Upper lobe of right lung (tissue), 1 donor: Measurements from ENCODE around the gene USP17L24. TPM values are rescaled to one million over a fixed set of nuclear protein-coding genes. Genes with fewer than 3 reads are reported as not detected.
"Not testable (repeated sequence)": the region's sequence is repeated elsewhere in the genome, so short reads cannot be mapped to it uniquely, and the experiment has no call there.

Experiments used
- ATAC-seq: fragments of 200-7000 bp; cut with Tn5 transposase; one replicate; pipeline ENCODE4 v1.9.1; 2020; ENCODE audit warnings: mild to moderate bottlenecking, moderate library complexity
- DNase-seq: peaks from one replicate; pipeline ENCODE4 v3.0.0-alpha.2; 2020
- H3K27ac ChIP-seq: fragments of 200-600 bp; one replicate; pipeline ENCODE4 v1.8.0; 2022
- H3K27me3 ChIP-seq: fragments of 200-600 bp; one replicate; pipeline ENCODE4 v1.8.0; 2022; ENCODE audit warnings: mild to moderate bottlenecking
- H3K36me3 ChIP-seq: fragments of 200-600 bp; one replicate; pipeline ENCODE4 v1.8.0; 2022
- H3K4me1 ChIP-seq: fragments of 200-600 bp; one replicate; pipeline ENCODE4 v1.8.0; 2022
- H3K4me3 ChIP-seq: fragments of 200-600 bp; one replicate; pipeline ENCODE4 v1.8.0; 2022; ENCODE audit warnings: mild to moderate bottlenecking
- H3K9me3 ChIP-seq: fragments of 200-600 bp; one replicate; pipeline ENCODE4 v1.8.0; 2022
- intact Hi-C: fragments of 100-400 bp; cut with DNase I; formaldehyde crosslinking; loops from one replicate; pipeline ENCODE4 v1.11.0; 2022
- long read RNA-seq: library from polyadenylated mRNA; unstranded; transcript quantifications from one replicate; pipeline ENCODE4 v2.0.0, GENCODE V29; 2021
- total RNA-seq: library from RNA; stranded (reverse); fragmentation: NEBNext Ultra II Directional; extraction: Animal tissue kit (Norgen Biotek cat#: 25700); gene quantifications from one replicate; pipeline ENCODE4 v1.2.1, GENCODE V29; 2021
- donor health status: DM: no; HTN: yes; CAD: no; lungs with severe emphysema.

Gene USP17L24, protein sequence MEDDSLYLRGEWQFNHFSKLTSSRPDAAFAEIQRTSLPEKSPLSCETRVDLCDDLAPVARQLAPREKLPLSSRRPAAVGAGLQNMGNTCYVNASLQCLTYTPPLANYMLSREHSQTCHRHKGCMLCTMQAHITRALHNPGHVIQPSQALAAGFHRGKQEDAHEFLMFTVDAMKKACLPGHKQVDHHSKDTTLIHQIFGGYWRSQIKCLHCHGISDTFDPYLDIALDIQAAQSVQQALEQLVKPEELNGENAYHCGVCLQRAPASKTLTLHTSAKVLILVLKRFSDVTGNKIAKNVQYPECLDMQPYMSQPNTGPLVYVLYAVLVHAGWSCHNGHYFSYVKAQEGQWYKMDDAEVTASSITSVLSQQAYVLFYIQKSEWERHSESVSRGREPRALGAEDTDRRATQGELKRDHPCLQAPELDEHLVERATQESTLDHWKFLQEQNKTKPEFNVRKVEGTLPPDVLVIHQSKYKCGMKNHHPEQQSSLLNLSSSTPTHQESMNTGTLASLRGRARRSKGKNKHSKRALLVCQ
- total RNA-seq = not detected
- long read RNA-seq = 0 reads

DNA sequence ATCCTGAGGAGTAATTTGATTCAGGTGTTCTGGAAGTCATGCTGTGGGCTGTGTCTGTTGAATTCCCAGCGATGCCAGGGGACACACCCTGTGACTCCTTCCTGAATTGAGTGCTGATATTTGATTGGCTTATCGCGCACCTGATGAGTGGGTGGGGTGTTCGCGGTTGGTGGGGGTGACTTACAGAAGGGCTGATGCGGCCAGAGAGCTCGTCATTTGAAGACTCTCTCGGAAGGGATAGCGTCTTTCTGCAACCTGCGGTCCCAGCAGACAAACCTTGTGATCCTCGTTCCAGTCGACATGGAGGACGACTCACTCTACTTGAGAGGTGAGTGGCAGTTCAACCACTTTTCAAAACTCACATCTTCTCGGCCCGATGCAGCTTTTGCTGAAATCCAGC lies at the start of gene USP17L24:
USP17L24 (plus strand) TSS at position 301 of the 400 bp plus-strand sequence; CDS start at position 301, 0 bp downstream.
- H3K27me3 ChIP-seq, H3K27ac ChIP-seq, H3K4me1 ChIP-seq, ATAC-seq, H3K4me3 ChIP-seq, H3K36me3 ChIP-seq, intact Hi-C loops, H3K9me3 ChIP-seq, DNase-seq: not testable (repeated sequence)

DNA sequence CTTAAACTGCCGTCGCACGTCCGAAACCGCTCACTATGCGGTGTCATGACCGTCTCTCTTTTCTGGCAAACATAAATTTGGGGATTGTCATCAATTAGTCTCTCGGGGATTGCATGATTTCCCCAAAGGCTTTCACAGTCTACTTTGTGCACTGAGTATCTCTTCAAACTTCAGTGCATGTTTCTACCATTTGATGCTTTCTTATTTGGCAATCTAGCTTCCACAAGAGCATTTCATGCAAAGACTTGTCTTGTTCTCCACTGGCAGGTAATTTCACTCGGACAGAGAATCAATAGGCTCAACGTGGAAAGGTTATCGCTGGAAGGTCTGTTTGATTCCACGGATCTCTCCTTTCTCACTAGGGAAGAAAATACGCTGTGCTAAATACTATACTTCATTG lies 774 bp upstream of the USP17L24 start:
- intact Hi-C loops, H3K27ac ChIP-seq, H3K27me3 ChIP-seq, H3K9me3 ChIP-seq, H3K4me3 ChIP-seq, H3K4me1 ChIP-seq, H3K36me3 ChIP-seq, ATAC-seq, DNase-seq: not testable (repeated sequence)

GRCh38 chr4:9329611-9330010 lies 4.6 kb downstream of the USP17L24 start, which contains the start of gene USP17L25:
TSS of gene USP17L25 (plus strand) at chr4:9329911. CDS start at chr4:9329911, 0 bp downstream.
- H3K27me3 ChIP-seq, H3K4me3 ChIP-seq, H3K27ac ChIP-seq, DNase-seq, H3K9me3 ChIP-seq, ATAC-seq, H3K4me1 ChIP-seq, H3K36me3 ChIP-seq, intact Hi-C loops: not testable (repeated sequence)

- intact Hi-C loops, ATAC-seq, H3K27me3 ChIP-seq, DNase-seq, H3K4me3 ChIP-seq, H3K27ac ChIP-seq, H3K36me3 ChIP-seq, H3K4me1 ChIP-seq, H3K9me3 ChIP-seq: not testable (repeated sequence)
These were observed 9.4 kb downstream of the USP17L24 start, which contains the start of gene USP17L26 for GRCh38 chr4:9334358-9334757. TSS of gene USP17L26 (plus strand) at chr4:9334658. CDS start at chr4:9334658, 0 bp downstream.

GRCh38 chr4:9339103-9339502 lies 14.1 kb downstream of the USP17L24 start, which contains the start of gene USP17L5:
TSS of gene USP17L5 (plus strand) at chr4:9339403. CDS start at chr4:9339403, 0 bp downstream.
- DNase-seq, H3K4me3 ChIP-seq, H3K27me3 ChIP-seq, ATAC-seq, H3K4me1 ChIP-seq, intact Hi-C loops, H3K36me3 ChIP-seq, H3K27ac ChIP-seq, H3K9me3 ChIP-seq: not testable (repeated sequence)

GRCh38 chr4:9343848-9344247 lies 18.9 kb downstream of the USP17L24 start, which contains the start of gene USP17L27:
TSS of gene USP17L27 (plus strand) at chr4:9344148. CDS start at chr4:9344148, 0 bp downstream.
- H3K4me1 ChIP-seq, H3K27ac ChIP-seq, intact Hi-C loops, H3K9me3 ChIP-seq, ATAC-seq, H3K36me3 ChIP-seq, H3K4me3 ChIP-seq, DNase-seq, H3K27me3 ChIP-seq: not testable (repeated sequence)

DNA sequence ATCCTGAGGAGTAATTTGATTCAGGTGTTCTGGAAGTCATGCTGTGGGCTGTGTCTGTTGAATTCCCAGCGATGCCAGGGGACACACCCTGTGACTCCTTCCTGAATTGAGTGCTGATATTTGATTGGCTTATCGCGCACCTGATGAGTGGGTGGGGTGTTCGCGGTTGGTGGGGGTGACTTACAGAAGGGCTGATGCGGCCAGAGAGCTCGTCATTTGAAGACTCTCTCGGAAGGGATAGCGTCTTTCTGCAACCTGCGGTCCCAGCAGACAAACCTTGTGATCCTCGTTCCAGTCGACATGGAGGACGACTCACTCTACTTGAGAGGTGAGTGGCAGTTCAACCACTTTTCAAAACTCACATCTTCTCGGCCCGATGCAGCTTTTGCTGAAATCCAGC lies 23.6 kb downstream of the USP17L24 start, which contains the start of gene USP17L28:
USP17L28 (plus strand) TSS at position 301 of the 400 bp plus-strand sequence; CDS start at position 301, 0 bp downstream.
- H3K4me3 ChIP-seq, H3K4me1 ChIP-seq, ATAC-seq, H3K9me3 ChIP-seq, H3K36me3 ChIP-seq, DNase-seq, H3K27ac ChIP-seq, intact Hi-C loops, H3K27me3 ChIP-seq: not testable (repeated sequence)

DNA sequence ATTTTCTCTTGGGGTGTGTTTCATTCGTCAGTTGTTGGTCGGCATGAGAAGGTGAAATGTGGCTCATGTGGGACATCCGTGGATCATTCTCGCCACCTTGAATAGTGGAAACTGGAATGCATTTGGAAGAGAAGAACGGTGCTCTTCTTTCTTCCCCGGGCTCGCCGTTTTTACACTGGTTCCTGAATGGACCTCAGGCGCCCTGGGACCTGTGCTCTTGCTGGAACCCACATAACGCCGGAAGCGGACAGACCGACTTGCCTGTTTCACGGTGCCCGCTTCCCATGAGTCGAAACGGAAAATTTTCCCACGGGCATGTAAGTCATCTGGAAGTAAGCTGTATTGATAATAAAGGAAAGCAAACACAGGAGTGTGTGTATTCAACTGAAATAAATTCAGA lies 25.9 kb downstream of the USP17L24 start:
- H3K27me3 ChIP-seq, H3K4me3 ChIP-seq, H3K27ac ChIP-seq, H3K36me3 ChIP-seq, H3K4me1 ChIP-seq, DNase-seq, H3K9me3 ChIP-seq, intact Hi-C loops, ATAC-seq: not testable (repeated sequence)

GRCh38 chr4:9353338-9353737 lies 28.4 kb downstream of the USP17L24 start, which contains the start of gene USP17L29:
TSS of gene USP17L29 (plus strand) at chr4:9353638. CDS start at chr4:9353638, 0 bp downstream.
- H3K36me3 ChIP-seq, DNase-seq, H3K4me1 ChIP-seq, ATAC-seq, H3K27ac ChIP-seq, H3K4me3 ChIP-seq, H3K9me3 ChIP-seq, H3K27me3 ChIP-seq, intact Hi-C loops: not testable (repeated sequence)

DNA sequence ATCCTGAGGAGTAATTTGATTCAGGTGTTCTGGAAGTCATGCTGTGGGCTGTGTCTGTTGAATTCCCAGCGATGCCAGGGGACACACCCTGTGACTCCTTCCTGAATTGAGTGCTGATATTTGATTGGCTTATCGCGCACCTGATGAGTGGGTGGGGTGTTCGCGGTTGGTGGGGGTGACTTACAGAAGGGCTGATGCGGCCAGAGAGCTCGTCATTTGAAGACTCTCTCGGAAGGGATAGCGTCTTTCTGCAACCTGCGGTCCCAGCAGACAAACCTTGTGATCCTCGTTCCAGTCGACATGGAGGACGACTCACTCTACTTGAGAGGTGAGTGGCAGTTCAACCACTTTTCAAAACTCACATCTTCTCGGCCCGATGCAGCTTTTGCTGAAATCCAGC lies 37.9 kb downstream of the USP17L24 start, which contains the start of gene USP17L30:
USP17L30 (plus strand) TSS at position 301 of the 400 bp plus-strand sequence; CDS start at position 301, 0 bp downstream.
- H3K4me1 ChIP-seq, H3K27ac ChIP-seq, H3K36me3 ChIP-seq, ATAC-seq, H3K9me3 ChIP-seq, H3K27me3 ChIP-seq, intact Hi-C loops, H3K4me3 ChIP-seq, DNase-seq: not testable (repeated sequence)

Other genes with a start within 250 kb of the USP17L24 start
- gene FAM90A26, start 154.8 kb upstream of the USP17L24 start, total RNA-seq = not detected
- gene USP17L10, start 114.5 kb upstream of the USP17L24 start, total RNA-seq = not detected
- gene USP17L11, start 109.8 kb upstream of the USP17L24 start, total RNA-seq = not detected
- gene USP17L12, start 105.0 kb upstream of the USP17L24 start, total RNA-seq = not detected
- gene USP17L13, start 100.3 kb upstream of the USP17L24 start, total RNA-seq = not detected
- not detected for gene USP17L15, start 90.8 kb upstream of the USP17L24 start, total RNA-seq
- gene USP17L17, start 81.3 kb upstream of the USP17L24 start, total RNA-seq = not detected
- not detected for gene USP17L18, start 76.5 kb upstream of the USP17L24 start, total RNA-seq
- gene USP17L19, start 71.8 kb upstream of the USP17L24 start, total RNA-seq = not detected
- gene USP17L20, start 67.0 kb upstream of the USP17L24 start, total RNA-seq = not detected
- gene USP17L21, start 62.3 kb upstream of the USP17L24 start, total RNA-seq = not detected
- gene USP17L22, start 57.5 kb upstream of the USP17L24 start, total RNA-seq = not detected
- gene USP17L25, start 4.7 kb downstream of the USP17L24 start, total RNA-seq = not detected
- gene USP17L26, start 9.5 kb downstream of the USP17L24 start, total RNA-seq = not detected
- not detected for gene USP17L5, start 14.2 kb downstream of the USP17L24 start, total RNA-seq
- not detected for gene USP17L27, start 19.0 kb downstream of the USP17L24 start, total RNA-seq
- gene USP17L28, start 23.7 kb downstream of the USP17L24 start, total RNA-seq = not detected
- not detected for gene USP17L29, start 28.5 kb downstream of the USP17L24 start, total RNA-seq
- not detected for gene USP17L30, start 38.0 kb downstream of the USP17L24 start, total RNA-seq
- gene DEFB131A, start 119.2 kb downstream of the USP17L24 start, total RNA-seq = not detected